HG02852 (cell line): ENCODE results near the gene POLR3E.

Experiments
- ATAC-seq: cut with Tn5 transposase; IDR thresholded peaks from one replicate; pipeline ENCODE4 v1.9.1; 2021; ENCODE audit warnings: mild to moderate bottlenecking, moderate library complexity; ENCODE audit not compliant: unreplicated experiment

The POLR3E gene

GRCh38 chr16:22316411-22316811 lies 19.2 kb downstream of the POLR3E start:
- ATAC-seq, result no peak

GRCh38 chr16:22317001-22317530 lies 19.9 kb downstream of the POLR3E start:
- ATAC-seq, result no peak

GRCh38 chr16:22317625-22318024 lies 20.4 kb downstream of the POLR3E start:
- ATAC-seq, result no peak

GRCh38 chr16:22318690-22319358 lies 21.6 kb downstream of the POLR3E start:
- ATAC-seq, result no peak

- no peak for ATAC-seq
Observed at GRCh38 chr16:22320572-22321339, 23.5 kb downstream of the POLR3E start.

GRCh38 chr16:22321340-22322001 lies 24.3 kb downstream of the POLR3E start:
- no peak for ATAC-seq

- no peak for ATAC-seq
Observed at GRCh38 chr16:22322021-22322471, 24.8 kb downstream of the POLR3E start.

- no peak for ATAC-seq
Observed at GRCh38 chr16:22322741-22323140, 25.5 kb downstream of the POLR3E start.

- ATAC-seq, result no peak
Observed at GRCh38 chr16:22323173-22323958, 26.2 kb downstream of the POLR3E start.

GRCh38 chr16:22323959-22324786 lies 27.0 kb downstream of the POLR3E start:
- no peak for ATAC-seq

GRCh38 chr16:22324787-22325597 lies 27.8 kb downstream of the POLR3E start:
- ATAC-seq, result no peak

- ATAC-seq, result no peak
Observed at GRCh38 chr16:22325598-22326368, 28.6 kb downstream of the POLR3E start.

GRCh38 chr16:22326369-22326652 lies 29.1 kb downstream of the POLR3E start:
- no peak for ATAC-seq

- ATAC-seq, result no peak
Observed at GRCh38 chr16:22326771-22327445, 29.7 kb downstream of the POLR3E start.

- ATAC-seq, result no peak
Observed at GRCh38 chr16:22327446-22327775, 30.2 kb downstream of the POLR3E start.

- no peak for ATAC-seq
Observed at GRCh38 chr16:22328081-22328725, 31.0 kb downstream of the POLR3E start.

GRCh38 chr16:22329199-22329695 lies 32.0 kb downstream of the POLR3E start:
- ATAC-seq, result no peak
